Endothelial cell (in vitro differentiated cells): ENCODE data around the gene ALDH1A1. TPM values are rescaled to one million over a fixed set of nuclear protein-coding genes. Genes with fewer than 3 reads are reported as not detected.

Experiments
- DNase-seq: peaks from one replicate; pipeline ENCODE4 v3.0.0; 2021; ENCODE audit warnings: low spot score
- H3K27ac Mint-ChIP-seq: one replicate; pipeline ENCODE4 v1.8.0; 2021; ENCODE audit warnings: mixed read lengths, inconsistent platforms; ENCODE audit not compliant: unreplicated experiment
- H3K27me3 Mint-ChIP-seq: one replicate; pipeline ENCODE4 v1.8.0; 2021; ENCODE audit warnings: mild to moderate bottlenecking, moderate library complexity, mixed read lengths, inconsistent platforms; ENCODE audit not compliant: unreplicated experiment
- H3K36me3 Mint-ChIP-seq: one replicate; pipeline ENCODE4 v1.8.0; 2021; ENCODE audit warnings: mild to moderate bottlenecking, low read depth, mixed read lengths, inconsistent platforms; ENCODE audit not compliant: unreplicated experiment
- H3K4me1 Mint-ChIP-seq: one replicate; pipeline ENCODE4 v1.8.0; 2021; ENCODE audit warnings: mild to moderate bottlenecking, mixed read lengths, inconsistent platforms; ENCODE audit not compliant: unreplicated experiment
- H3K4me3 Mint-ChIP-seq: one replicate; pipeline ENCODE4 v1.8.0; 2021; ENCODE audit warnings: mild to moderate bottlenecking, mixed read lengths, inconsistent platforms; ENCODE audit not compliant: unreplicated experiment
- H3K9me3 Mint-ChIP-seq: one replicate; pipeline ENCODE4 v1.8.0; 2021; ENCODE audit warnings: mixed read lengths, inconsistent platforms; ENCODE audit not compliant: unreplicated experiment
- total RNA-seq: library from RNA; stranded (reverse); fragmentation: NEBNext Ultra II Directional; extraction: Animal tissue kit (Norgen Biotek cat#: 25700); gene quantifications from one replicate; pipeline ENCODE4 v1.2.1, GENCODE V29; 2021; ENCODE audit not compliant: unreplicated experiment
- TF ChIP-seq, protein P1 (sequence below): fragments of 200-600 bp; sonication (generic); IDR thresholded peaks from one replicate; pipeline ENCODE4 v1.5.0; 2021; ENCODE audit warnings: antibody characterized with exemption; ENCODE audit not compliant: unreplicated experiment

The ALDH1A1 gene
- total RNA-seq, 1 donor from 2014 or later, result 7.0 TPM

DNA sequence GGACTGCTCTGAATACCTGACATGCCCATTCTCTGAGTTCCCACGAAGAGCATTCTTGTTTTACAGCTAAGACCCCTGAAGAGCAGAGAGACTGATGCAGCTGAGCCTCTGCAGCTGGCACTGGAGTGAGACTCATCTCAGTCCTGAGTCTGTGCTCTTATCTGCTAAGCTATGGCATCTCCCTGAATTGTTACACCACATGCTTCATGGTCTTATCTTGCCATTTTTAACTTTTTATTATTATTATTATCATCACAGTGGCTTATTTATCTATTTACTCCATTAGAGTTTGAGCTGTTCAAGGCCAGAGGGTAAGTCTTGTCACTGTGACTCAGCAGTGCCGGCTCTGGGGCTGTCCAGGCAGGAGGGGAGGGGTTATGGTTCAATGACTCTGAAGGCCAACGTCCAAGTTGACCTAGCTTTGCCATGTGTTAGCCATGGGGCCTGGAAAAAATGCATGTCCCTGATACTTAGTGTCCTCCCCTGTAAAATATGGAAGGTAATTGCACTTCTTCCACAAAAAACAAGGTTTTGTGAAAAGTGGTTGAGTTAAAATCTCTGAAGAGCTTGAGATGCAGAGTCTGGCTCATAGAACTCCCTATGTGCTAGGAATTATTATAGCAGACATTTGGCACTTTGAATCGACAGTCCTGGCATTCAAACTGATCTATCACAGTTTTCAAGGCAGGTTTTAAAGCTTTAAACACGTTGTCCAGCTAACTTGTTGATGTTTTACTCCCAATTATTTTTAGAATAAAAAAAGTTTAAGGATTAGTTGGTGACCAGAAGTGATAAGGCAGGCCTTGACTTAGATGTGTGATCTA is 94.6 kb downstream of the ALDH1A1 start:
- Mint-ChIP-seq H3K36me3 (no peaks in the 10 kb centered on the region), H3K27me3 (no peaks in the 10 kb centered on the region), H3K4me1 (peaks cover 11% of the 10 kb centered on the region), H3K4me3 (no peak overlapping the region), H3K9me3 (no peaks in the 10 kb centered on the region), H3K27ac (no peak overlapping the region)
- no peak for DNase-seq
- TF ChIP-seq, protein P1, sequence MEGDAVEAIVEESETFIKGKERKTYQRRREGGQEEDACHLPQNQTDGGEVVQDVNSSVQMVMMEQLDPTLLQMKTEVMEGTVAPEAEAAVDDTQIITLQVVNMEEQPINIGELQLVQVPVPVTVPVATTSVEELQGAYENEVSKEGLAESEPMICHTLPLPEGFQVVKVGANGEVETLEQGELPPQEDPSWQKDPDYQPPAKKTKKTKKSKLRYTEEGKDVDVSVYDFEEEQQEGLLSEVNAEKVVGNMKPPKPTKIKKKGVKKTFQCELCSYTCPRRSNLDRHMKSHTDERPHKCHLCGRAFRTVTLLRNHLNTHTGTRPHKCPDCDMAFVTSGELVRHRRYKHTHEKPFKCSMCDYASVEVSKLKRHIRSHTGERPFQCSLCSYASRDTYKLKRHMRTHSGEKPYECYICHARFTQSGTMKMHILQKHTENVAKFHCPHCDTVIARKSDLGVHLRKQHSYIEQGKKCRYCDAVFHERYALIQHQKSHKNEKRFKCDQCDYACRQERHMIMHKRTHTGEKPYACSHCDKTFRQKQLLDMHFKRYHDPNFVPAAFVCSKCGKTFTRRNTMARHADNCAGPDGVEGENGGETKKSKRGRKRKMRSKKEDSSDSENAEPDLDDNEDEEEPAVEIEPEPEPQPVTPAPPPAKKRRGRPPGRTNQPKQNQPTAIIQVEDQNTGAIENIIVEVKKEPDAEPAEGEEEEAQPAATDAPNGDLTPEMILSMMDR, result no peak

DNA sequence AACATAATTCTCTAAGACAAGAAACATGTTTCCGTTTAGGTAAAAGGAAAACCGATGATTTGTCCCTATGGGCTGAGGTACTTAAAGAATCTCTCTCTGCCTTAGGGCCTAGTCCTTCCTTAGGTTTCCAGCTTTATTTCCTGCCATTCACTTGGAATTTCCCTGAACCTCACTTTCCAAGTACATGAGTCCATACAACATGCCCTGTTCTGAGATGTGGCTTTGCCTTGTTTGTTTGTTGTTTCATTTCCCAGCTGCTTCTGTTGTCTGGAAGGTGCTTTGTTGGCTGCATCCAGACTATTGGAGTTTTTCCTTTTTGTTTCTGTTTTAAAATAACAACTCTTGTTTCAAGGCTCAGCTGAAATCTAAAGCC is 95.2 kb downstream of the ALDH1A1 start:
- peak overlapping the region; percentile 89 for H3K27ac Mint-ChIP-seq
- H3K27me3 Mint-ChIP-seq, result no peaks in the 10 kb centered on the region

DNA sequence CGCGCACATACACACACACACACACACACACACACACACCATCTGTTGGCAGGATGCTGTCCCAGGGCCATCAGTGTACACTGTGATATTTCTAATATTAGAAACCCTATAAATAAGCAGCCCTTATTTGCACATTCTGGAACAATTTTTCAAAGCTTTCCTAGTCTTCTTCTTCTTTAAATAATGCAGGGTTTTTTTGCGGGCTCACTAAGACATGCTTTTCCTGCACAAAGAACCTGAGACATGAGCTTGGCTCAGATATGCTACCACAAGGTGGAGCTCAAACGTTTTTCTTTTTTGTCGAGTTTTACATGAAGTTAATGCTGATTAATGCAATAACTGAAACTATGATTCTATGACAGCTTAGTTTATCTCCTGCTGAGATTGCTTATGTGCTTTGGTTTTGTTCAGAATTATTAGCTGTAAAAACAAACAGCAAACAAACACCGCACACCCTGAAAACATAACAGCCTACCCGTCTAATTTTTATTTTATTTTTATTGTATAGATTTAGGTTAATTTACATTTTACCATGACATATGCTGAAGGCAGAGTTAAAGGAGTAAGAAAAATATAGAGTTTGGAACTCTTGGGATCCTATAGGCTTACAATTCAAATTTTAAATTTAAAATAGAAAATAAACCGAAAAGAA is 95.8 kb downstream of the ALDH1A1 start:
- Mint-ChIP-seq H3K4me3 (no peak overlapping the region), H3K4me1 (peaks cover 11% of the 10 kb centered on the region), H3K9me3 (no peaks in the 10 kb centered on the region), H3K27ac (no peak overlapping the region), H3K36me3 (no peaks in the 10 kb centered on the region), H3K27me3 (no peaks in the 10 kb centered on the region)
- DNase-seq, result peak; percentile 19
- TF ChIP-seq, protein P1, result peak; percentile 57

More for the DNA sequence above, 95.2 kb downstream of the ALDH1A1 start:
- H3K4me1 Mint-ChIP-seq, result peaks cover 11% of the 10 kb centered on the region
- H3K4me3 Mint-ChIP-seq, result no peak overlapping the region
- TF ChIP-seq, protein P1, result no peak
- DNase-seq, result no peak
- H3K9me3 Mint-ChIP-seq, result no peaks in the 10 kb centered on the region
- H3K36me3 Mint-ChIP-seq, result no peaks in the 10 kb centered on the region

DNA sequence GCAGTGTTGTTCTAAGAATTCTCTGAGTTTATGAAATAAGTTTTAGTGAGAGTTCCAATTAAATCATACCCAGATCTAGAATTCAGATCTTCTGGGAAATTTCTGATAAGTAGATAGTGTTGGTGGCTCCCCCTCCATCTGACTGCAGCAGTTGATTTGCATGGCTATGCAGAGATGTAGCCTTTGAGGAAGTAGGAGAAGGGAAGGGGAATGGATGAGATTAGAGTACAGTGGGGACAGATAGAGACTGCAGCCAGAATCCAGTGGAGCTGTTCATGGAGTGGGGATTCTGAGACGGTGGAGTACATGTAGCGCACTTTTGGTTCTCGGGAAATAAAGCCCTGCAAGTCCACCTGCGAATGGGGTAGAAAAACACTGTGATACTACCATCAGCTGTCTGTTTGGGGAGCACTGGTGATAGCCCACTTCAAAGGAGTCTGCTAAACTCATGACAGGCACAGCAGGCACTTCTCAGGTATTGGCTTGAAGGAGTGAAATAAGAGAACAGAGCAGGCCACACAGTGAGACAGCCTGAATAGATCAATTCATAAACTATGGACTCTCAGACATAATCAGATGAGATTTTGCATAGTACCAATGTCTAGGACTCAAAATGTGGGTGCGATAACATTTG is 96.8 kb downstream of the ALDH1A1 start:
- peaks cover 11% of the 10 kb centered on the region for H3K4me1 Mint-ChIP-seq
- H3K4me3 Mint-ChIP-seq, result no peak overlapping the region
- H3K9me3 Mint-ChIP-seq, result no peaks in the 10 kb centered on the region
- H3K27me3 Mint-ChIP-seq, result no peaks in the 10 kb centered on the region
- H3K27ac Mint-ChIP-seq, result no peak overlapping the region
- DNase-seq, result no peak
- TF ChIP-seq, protein P1, result no peak
- peaks cover 3% of the 10 kb centered on the region for H3K36me3 Mint-ChIP-seq
